HEK293 (cell line): ENCODE measurements around the gene PRKG1.

Experiments
- CTCF ChIA-PET: fragments of 350-600 bp; formaldehyde crosslinking; extraction: SDS; loops from one replicate; lab custom pipeline; 2021; ENCODE audit warnings: antibody characterized with exemption; lab: Yijun Ruan, JAX
- POLR2A ChIA-PET: fragments of 300-600 bp; formaldehyde crosslinking; extraction: SDS; loops from one replicate; lab custom pipeline; 2020; ENCODE audit warnings: antibody characterized with exemption, inconsistent platforms; lab: Yijun Ruan, JAX
- H3K27ac ChIP-seq: fragments of 200-500 bp; sonication (Bioruptor generic); 2 replicates; pipeline ENCODE4 v1.5.1; 2014; ENCODE audit warnings: low read depth, low read length, control low read depth, inconsistent platforms; ENCODE audit errors: extremely low read depth
- H3K36me3 ChIP-seq, 2 experiments: fragments of 200-500 bp in 1 of 2; sonication (Bioruptor generic) in 1 of 2; 1 replicate in 1 of 2; 2 replicates in 1 of 2; pipeline ENCODE4 v1.5.1; 2014 to 2017; ENCODE audit warnings: inconsistent platforms in 2 of 2, low read length in 2 of 2; ENCODE audit not compliant: control insufficient read depth in 2 of 2, insufficient read depth in 1 of 2
- H3K4me1 ChIP-seq: fragments of 200-500 bp; sonication (Bioruptor generic); 2 replicates; pipeline ENCODE4 v1.5.1; 2014; ENCODE audit warnings: mild to moderate bottlenecking, low read length, inconsistent platforms; ENCODE audit not compliant: control insufficient read depth, insufficient read depth
- H3K4me3 ChIP-seq: 2 replicates; pipeline ENCODE4 v1.5.1; 2011; ENCODE audit warnings: low read depth, mild to moderate bottlenecking, control low read depth, low read length, moderate library complexity
- H3K9me3 ChIP-seq: fragments of 200-500 bp; sonication (Bioruptor generic); 2 replicates; pipeline ENCODE4 v1.5.1; 2014; ENCODE audit warnings: low read depth, low read length, inconsistent platforms; ENCODE audit not compliant: control insufficient read depth, insufficient read depth
- GLI4 ChIP-seq: fragments of 450-650 bp; formaldehyde crosslinking; IDR thresholded peaks from 2 replicates; pipeline ENCODE4 v1.5.1; 2016; ENCODE audit warnings: missing biosample characterization, missing genetic modification characterization
- GLIS2 ChIP-seq: fragments of 450-650 bp; formaldehyde crosslinking; IDR thresholded peaks from 2 replicates; pipeline ENCODE4 v1.5.1; 2016; ENCODE audit warnings: missing biosample characterization, missing genetic modification characterization
- HOXC10 ChIP-seq: sonication (generic); formaldehyde crosslinking; IDR thresholded peaks from 2 replicates; pipeline ENCODE4 v1.8.1; 2023; ENCODE audit warnings: mild to moderate bottlenecking, missing genetic modification reagents
- KLF1 ChIP-seq: fragments of 450-650 bp; formaldehyde crosslinking; IDR thresholded peaks from 2 replicates; pipeline ENCODE4 v1.5.1; 2016; ENCODE audit warnings: missing biosample characterization, missing genetic modification characterization
- MYNN ChIP-seq: fragments of 450-650 bp; formaldehyde crosslinking; IDR thresholded peaks from 2 replicates; pipeline ENCODE4 v1.5.1; 2016; ENCODE audit warnings: missing biosample characterization, missing genetic modification characterization, borderline replicate concordance
- OSR2 ChIP-seq: fragments of 450-650 bp; formaldehyde crosslinking; IDR thresholded peaks from 2 replicates; pipeline ENCODE4 v1.5.1; 2016; ENCODE audit warnings: missing biosample characterization, missing genetic modification characterization
- SP7 ChIP-seq: fragments of 450-650 bp; formaldehyde crosslinking; IDR thresholded peaks from 2 replicates; pipeline ENCODE4 v1.5.1; 2016; ENCODE audit warnings: missing biosample characterization, missing genetic modification characterization
- ZBTB7A ChIP-seq: fragments of 450-650 bp; formaldehyde crosslinking; IDR thresholded peaks from 2 replicates; pipeline ENCODE4 v1.5.1; 2016; ENCODE audit warnings: low read depth, missing biosample characterization, missing genetic modification characterization
- ZFHX2 ChIP-seq: fragments of 450-650 bp; formaldehyde crosslinking; conservative IDR thresholded peaks from 2 replicates; pipeline ENCODE4 v1.5.1; 2016; ENCODE audit warnings: missing biosample characterization, missing genetic modification characterization
- ZNF114 ChIP-seq: fragments of 450-650 bp; formaldehyde crosslinking; IDR thresholded peaks from 2 replicates; pipeline ENCODE4 v1.5.0; 2017; ENCODE audit warnings: missing biosample characterization, missing genetic modification characterization
- ZNF174 ChIP-seq: fragments of 450-650 bp; formaldehyde crosslinking; IDR thresholded peaks from 2 replicates; pipeline ENCODE4 v1.5.0; 2017; ENCODE audit warnings: missing biosample characterization, mild to moderate bottlenecking, missing genetic modification characterization
- ZNF184 ChIP-seq: fragments of 450-650 bp; IDR thresholded peaks from 2 replicates; pipeline ENCODE4 v1.5.1; 2018; ENCODE audit warnings: missing biosample characterization, mild to moderate bottlenecking, missing genetic modification characterization
- ZNF335 ChIP-seq: fragments of 450-650 bp; formaldehyde crosslinking; conservative IDR thresholded peaks from 2 replicates; pipeline ENCODE4 v1.5.1; 2016; ENCODE audit warnings: missing biosample characterization, missing genetic modification characterization
- ZNF394 ChIP-seq: fragments of 450-650 bp; formaldehyde crosslinking; IDR thresholded peaks from 2 replicates; pipeline ENCODE4 v1.5.1; 2016; ENCODE audit warnings: missing biosample characterization, missing genetic modification characterization, mild to moderate bottlenecking, moderate library complexity, borderline replicate concordance
- ZNF426 ChIP-seq: fragments of 450-650 bp; formaldehyde crosslinking; IDR thresholded peaks from 2 replicates; pipeline ENCODE4 v1.5.1; 2017; ENCODE audit warnings: missing biosample characterization, missing genetic modification characterization, mild to moderate bottlenecking, inconsistent platforms, moderate library complexity
- ZNF558 ChIP-seq: fragments of 450-650 bp; formaldehyde crosslinking; IDR thresholded peaks from 2 replicates; pipeline ENCODE4 v1.5.1; 2016; ENCODE audit warnings: missing biosample characterization, missing genetic modification characterization
- ZNF560 ChIP-seq: fragments of 450-650 bp; formaldehyde crosslinking; IDR thresholded peaks from 2 replicates; pipeline ENCODE4 v1.5.1; 2017; ENCODE audit warnings: missing biosample characterization, missing genetic modification characterization, borderline replicate concordance
- ZNF596 ChIP-seq: fragments of 450-650 bp; IDR thresholded peaks from 2 replicates; pipeline ENCODE4 v1.5.0; 2018; ENCODE audit warnings: missing biosample characterization, mild to moderate bottlenecking, missing genetic modification characterization, moderate library complexity
- ZNF654 ChIP-seq: fragments of 450-650 bp; formaldehyde crosslinking; IDR thresholded peaks from 2 replicates; pipeline ENCODE4 v1.5.1; 2016; ENCODE audit warnings: low read depth, missing biosample characterization, missing genetic modification characterization
- ZNF701 ChIP-seq: fragments of 450-650 bp; formaldehyde crosslinking; IDR thresholded peaks from 2 replicates; pipeline ENCODE4 v1.5.1; 2016; ENCODE audit warnings: missing biosample characterization, missing genetic modification characterization
- ZNF747 ChIP-seq: fragments of 450-650 bp; formaldehyde crosslinking; IDR thresholded peaks from 2 replicates; pipeline ENCODE4 v1.5.1; 2016; ENCODE audit warnings: missing biosample characterization, missing genetic modification characterization
- ZNF777 ChIP-seq: fragments of 450-650 bp; formaldehyde crosslinking; IDR thresholded peaks from 2 replicates; pipeline ENCODE4 v1.5.1; 2017; ENCODE audit warnings: missing biosample characterization, missing genetic modification characterization, borderline replicate concordance
- ZNF785 ChIP-seq: fragments of 450-650 bp; formaldehyde crosslinking; IDR thresholded peaks from 2 replicates; pipeline ENCODE4 v1.5.1; 2016; ENCODE audit warnings: missing biosample characterization, missing genetic modification characterization
- TF ChIP-seq, protein P1 (sequence below): fragments of 450-650 bp; IDR thresholded peaks from 2 replicates; pipeline ENCODE4 v1.5.1; 2018; ENCODE audit warnings: missing biosample characterization, missing genetic modification characterization
- TF ChIP-seq, protein P2 (sequence below): fragments of 450-650 bp; formaldehyde crosslinking; IDR thresholded peaks from 2 replicates; pipeline ENCODE4 v1.5.1; 2016; ENCODE audit warnings: missing biosample characterization, missing genetic modification characterization
- TF ChIP-seq, protein P3 (sequence below): fragments of 450-650 bp; formaldehyde crosslinking; IDR thresholded peaks from 2 replicates; pipeline ENCODE4 v1.5.1; 2016; ENCODE audit warnings: missing biosample characterization, missing genetic modification characterization
- TF ChIP-seq, protein P4 (sequence below): fragments of 450-650 bp; formaldehyde crosslinking; IDR thresholded peaks from 2 replicates; pipeline ENCODE4 v1.5.1; 2016; ENCODE audit warnings: missing biosample characterization, missing genetic modification characterization

PRKG1 gene

DNA sequence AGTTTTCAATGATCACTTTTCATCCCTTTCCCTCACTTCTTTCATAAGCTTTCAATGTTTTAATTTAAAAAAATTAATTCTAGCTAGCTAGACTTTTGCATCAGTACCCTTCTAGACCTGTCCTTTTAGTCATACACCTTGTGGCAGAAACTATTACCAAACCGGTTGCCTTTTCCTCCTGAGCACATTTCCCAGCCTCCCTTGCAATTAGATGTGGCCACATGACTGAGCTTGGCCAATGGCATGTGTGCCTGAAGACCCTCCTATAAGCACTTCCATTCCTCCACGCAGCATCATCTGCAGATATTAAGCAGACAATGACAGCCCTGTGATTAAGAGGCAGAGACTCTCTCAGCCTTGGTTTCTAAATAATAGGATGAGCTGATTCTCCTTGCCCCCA, 1252.1 kb downstream of the PRKG1 start (continued):
- TF ChIP-seq ZNF558 (tag by site-specific recombination), result no peak
- TF ChIP-seq ZNF184 (tag by site-specific recombination), result no peak
- TF ChIP-seq ZNF596, result no peak
- no peak for TF ChIP-seq ZNF394
- no peak for TF ChIP-seq ZBTB7A
- no peak for TF ChIP-seq OSR2 (tag by site-specific recombination)
- no peak for TF ChIP-seq ZNF426
- TF ChIP-seq, protein P1, sequence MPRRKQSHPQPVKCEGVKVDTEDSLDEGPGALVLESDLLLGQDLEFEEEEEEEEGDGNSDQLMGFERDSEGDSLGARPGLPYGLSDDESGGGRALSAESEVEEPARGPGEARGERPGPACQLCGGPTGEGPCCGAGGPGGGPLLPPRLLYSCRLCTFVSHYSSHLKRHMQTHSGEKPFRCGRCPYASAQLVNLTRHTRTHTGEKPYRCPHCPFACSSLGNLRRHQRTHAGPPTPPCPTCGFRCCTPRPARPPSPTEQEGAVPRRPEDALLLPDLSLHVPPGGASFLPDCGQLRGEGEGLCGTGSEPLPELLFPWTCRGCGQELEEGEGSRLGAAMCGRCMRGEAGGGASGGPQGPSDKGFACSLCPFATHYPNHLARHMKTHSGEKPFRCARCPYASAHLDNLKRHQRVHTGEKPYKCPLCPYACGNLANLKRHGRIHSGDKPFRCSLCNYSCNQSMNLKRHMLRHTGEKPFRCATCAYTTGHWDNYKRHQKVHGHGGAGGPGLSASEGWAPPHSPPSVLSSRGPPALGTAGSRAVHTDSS (tag by site-specific recombination), result no peak

DNA sequence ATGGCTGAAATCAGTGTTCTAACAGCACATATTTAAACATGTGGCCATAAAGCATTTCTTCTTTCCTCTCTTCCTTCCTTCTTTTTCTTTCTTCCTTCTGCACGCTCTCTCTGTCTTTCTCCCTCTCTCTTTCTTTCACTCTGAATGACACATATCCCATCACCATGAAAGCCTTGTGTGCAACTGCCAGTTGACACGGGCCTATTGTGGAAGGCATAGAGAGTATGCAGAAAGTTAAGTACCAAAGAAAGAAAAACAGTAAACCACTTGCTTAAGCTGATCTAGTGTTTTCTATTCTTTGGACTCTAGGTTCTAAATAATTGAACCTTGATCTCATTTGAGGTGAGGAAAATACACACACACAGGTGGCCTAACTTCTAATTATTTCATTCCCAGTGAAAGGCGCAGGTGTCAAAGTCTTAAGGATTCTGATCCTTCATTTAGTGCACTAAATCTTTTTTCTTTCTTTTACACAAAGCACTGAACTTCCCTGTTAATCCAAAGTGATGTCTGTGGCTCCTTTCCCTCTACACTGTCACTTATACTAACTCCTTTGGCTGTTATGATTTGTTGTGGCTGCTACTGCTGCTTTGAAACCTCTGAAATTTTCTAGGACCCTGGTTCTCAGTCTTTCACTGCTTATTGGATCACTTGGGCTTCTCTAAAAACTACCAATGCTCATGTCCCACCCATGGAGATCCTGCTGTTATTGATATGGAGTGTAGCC, 1257.5 kb downstream of the PRKG1 start:
- no peak overlapping the region for H3K27ac ChIP-seq

More for the DNA sequence above, 1257.5 kb downstream of the PRKG1 start:
- H3K36me3 ChIP-seq, result no peaks in the 10 kb centered on the region
- TF ChIP-seq ZNF335 (no peak), ZFHX2 (no peak), SP7 (tag by site-specific recombination) (no peak), ZNF114 (tag by site-specific recombination) (no peak), ZNF174 (no peak), GLI4 (no peak), MYNN (no peak), ZNF777 (tag by site-specific recombination) (no peak), ZNF785 (tag by site-specific recombination) (no peak), ZNF654 (no peak), KLF1 (tag by site-specific recombination) (no peak), ZNF560 (tag by site-specific recombination) (no peak), GLIS2 (no peak), ZNF701 (no peak), ZNF747 (tag by site-specific recombination) (no peak), HOXC10 (CRISPR knock-in tag) (no peak)
- TF ChIP-seq, protein P2, sequence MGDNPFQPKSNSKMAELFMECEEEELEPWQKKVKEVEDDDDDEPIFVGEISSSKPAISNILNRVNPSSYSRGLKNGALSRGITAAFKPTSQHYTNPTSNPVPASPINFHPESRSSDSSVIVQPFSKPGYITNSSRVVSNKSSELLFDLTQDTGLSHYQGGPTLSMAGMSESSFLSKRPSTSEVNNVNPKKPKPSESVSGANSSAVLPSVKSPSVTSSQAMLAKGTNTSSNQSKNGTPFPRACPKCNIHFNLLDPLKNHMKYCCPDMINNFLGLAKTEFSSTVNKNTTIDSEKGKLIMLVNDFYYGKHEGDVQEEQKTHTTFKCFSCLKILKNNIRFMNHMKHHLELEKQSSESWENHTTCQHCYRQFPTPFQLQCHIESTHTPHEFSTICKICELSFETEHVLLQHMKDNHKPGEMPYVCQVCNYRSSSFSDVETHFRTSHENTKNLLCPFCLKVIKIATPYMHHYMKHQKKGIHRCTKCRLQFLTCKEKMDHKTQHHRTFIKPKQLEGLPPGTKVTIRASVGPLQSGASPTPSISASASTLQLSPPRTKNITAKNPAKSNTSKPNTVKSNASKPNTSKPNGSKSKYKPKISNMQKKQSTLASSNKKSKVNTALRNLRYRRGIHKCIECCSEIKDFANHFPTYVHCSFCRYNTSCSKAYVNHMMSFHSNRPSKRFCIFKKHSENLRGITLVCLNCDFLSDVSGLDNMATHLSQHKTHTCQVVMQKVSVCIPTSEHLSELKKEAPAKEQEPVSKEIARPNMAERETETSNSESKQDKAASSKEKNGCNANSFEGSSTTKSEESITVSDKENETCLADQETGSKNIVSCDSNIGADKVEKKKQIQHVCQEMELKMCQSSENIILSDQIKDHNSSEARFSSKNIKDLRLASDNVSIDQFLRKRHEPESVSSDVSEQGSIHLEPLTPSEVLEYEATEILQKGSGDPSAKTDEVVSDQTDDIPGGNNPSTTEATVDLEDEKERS (tag by site-specific recombination), result no peak
- TF ChIP-seq, protein P3, sequence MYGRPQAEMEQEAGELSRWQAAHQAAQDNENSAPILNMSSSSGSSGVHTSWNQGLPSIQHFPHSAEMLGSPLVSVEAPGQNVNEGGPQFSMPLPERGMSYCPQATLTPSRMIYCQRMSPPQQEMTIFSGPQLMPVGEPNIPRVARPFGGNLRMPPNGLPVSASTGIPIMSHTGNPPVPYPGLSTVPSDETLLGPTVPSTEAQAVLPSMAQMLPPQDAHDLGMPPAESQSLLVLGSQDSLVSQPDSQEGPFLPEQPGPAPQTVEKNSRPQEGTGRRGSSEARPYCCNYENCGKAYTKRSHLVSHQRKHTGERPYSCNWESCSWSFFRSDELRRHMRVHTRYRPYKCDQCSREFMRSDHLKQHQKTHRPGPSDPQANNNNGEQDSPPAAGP (tag by site-specific recombination), result no peak
- TF ChIP-seq, protein P4, sequence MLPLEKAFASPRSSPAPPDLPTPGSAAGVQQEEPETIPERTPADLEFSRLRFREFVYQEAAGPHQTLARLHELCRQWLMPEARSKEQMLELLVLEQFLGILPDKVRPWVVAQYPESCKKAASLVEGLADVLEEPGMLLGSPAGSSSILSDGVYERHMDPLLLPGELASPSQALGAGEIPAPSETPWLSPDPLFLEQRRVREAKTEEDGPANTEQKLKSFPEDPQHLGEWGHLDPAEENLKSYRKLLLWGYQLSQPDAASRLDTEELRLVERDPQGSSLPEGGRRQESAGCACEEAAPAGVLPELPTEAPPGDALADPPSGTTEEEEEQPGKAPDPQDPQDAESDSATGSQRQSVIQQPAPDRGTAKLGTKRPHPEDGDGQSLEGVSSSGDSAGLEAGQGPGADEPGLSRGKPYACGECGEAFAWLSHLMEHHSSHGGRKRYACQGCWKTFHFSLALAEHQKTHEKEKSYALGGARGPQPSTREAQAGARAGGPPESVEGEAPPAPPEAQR (tag by site-specific recombination), result no peak
- TF ChIP-seq, all 188 proteins: peak for 0
- Histone ChIP-seq H3K4me1 (no peaks in the 10 kb centered on the region), H3K9me3 (no peaks in the 10 kb centered on the region), H3K4me3 (no peak overlapping the region)
- ChIA-PET POLR2A (no interaction called here), CTCF (interaction anchor here (1.3 kb wide), 1 partner anchor 36 kb away, joined by 5 read pairs; no protein-coding TSS in a partner anchor)
